ENCODE measurements around the gene ENO3.

DNA sequence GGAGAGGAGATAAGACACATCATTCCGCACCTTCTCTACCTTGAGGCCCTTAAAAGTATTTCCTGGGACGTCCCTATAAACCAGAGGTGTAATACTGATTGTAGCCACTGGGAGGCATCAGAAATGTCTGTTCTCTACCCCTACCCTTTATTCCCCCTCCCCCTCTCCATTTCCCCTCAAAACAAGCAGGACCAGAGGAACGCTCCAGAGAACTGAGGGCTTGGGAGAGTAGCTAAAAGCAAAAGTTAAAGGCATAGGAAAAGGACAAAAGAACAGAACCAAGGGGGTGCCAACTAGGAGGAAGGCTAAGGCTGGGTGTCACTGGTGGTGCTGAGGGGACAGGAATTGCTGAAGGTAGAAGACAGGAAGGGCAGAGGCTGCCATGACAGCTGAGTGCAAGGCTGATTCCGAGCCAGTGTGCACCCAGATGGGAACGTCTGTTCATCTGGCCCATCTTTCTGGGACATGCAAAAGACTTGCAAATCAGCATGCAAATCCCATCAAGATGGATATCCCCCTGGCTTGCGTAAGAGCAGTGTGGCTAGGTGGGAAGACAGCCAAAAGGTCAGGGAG lies 29.8 kb downstream of the ENO3 start:
- TF ChIP-seq, protein P1, sequence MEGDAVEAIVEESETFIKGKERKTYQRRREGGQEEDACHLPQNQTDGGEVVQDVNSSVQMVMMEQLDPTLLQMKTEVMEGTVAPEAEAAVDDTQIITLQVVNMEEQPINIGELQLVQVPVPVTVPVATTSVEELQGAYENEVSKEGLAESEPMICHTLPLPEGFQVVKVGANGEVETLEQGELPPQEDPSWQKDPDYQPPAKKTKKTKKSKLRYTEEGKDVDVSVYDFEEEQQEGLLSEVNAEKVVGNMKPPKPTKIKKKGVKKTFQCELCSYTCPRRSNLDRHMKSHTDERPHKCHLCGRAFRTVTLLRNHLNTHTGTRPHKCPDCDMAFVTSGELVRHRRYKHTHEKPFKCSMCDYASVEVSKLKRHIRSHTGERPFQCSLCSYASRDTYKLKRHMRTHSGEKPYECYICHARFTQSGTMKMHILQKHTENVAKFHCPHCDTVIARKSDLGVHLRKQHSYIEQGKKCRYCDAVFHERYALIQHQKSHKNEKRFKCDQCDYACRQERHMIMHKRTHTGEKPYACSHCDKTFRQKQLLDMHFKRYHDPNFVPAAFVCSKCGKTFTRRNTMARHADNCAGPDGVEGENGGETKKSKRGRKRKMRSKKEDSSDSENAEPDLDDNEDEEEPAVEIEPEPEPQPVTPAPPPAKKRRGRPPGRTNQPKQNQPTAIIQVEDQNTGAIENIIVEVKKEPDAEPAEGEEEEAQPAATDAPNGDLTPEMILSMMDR (conservative IDR thresholded peaks at IDR 0.05; ENCODE audit: low read length): peak; percentile 90
- TF ChIP-seq EZH2phosphoT487 (IDR thresholded peaks at IDR 0.05; ENCODE audit: borderline replicate concordance, low read depth, low read length): no peak

Data from OCI-LY7 (cell line).